Measurements from ENCODE around the gene ADRA2C. TPM values are rescaled to one million over a fixed set of nuclear protein-coding genes. Genes with fewer than 3 reads are reported as not detected.

ADRA2C gene
- total and polyA plus RNA-seq, 11 donors: 3.4 to 7.7 (median 5.0) TPM

DNA sequence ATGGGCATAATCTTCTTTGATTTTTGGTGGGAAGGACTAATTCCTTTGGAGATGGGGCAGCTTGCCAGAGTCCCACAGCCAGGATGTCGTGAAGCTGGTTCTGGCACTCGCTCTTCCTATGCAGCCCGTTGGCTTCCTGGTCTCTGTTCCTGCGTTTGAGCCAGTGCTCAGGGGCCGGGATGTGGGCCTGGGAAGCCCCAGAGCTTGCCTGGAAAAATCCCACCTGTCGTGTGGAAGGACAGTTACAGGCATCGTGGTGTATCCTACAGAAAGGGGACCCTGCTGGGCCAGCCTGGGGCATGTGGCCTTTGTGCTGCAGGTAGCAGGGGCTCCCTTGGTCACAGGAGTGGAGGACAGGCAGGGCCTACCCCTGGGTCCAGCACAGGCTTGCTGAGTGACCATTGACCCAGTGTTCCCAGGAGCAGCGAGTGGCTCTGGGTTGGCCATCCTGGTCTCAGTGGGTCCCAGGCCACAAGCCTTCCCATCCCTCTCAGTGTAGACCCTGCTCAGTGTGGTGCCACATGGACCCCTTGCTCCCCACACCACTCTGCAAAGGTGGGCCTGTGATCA lies 50.2 kb downstream of the ADRA2C start:
- Histone ChIP-seq H3K4me1 (no peaks in the 10 kb centered on the region), H3K27me3 (peaks cover 0 to 29% (median 0%) of the 10 kb centered on the region in 9 donors), H3K4me3 (no peak overlapping the region), H3K27ac (no peak overlapping the region), H3K36me3 (no peaks in the 10 kb centered on the region), H3K9me3 (peaks cover 0 to 4% (median 0%) of the 10 kb centered on the region in 12 donors)
- no peak for TF ChIP-seq POLR2A (IDR thresholded peaks at IDR 0.05)
- TF ChIP-seq, protein P1, sequence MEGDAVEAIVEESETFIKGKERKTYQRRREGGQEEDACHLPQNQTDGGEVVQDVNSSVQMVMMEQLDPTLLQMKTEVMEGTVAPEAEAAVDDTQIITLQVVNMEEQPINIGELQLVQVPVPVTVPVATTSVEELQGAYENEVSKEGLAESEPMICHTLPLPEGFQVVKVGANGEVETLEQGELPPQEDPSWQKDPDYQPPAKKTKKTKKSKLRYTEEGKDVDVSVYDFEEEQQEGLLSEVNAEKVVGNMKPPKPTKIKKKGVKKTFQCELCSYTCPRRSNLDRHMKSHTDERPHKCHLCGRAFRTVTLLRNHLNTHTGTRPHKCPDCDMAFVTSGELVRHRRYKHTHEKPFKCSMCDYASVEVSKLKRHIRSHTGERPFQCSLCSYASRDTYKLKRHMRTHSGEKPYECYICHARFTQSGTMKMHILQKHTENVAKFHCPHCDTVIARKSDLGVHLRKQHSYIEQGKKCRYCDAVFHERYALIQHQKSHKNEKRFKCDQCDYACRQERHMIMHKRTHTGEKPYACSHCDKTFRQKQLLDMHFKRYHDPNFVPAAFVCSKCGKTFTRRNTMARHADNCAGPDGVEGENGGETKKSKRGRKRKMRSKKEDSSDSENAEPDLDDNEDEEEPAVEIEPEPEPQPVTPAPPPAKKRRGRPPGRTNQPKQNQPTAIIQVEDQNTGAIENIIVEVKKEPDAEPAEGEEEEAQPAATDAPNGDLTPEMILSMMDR (IDR thresholded peaks at IDR 0.05): no peak
- WGBS, 4 donors: 57 to 77% (median 69%) methylated on average over 7 to 8 of the region's 8 CpGs
- ATAC-seq: no peak
- peak in 1 of 5 donors; percentile 40 for DNase-seq
- intact Hi-C loops (cut with DNase I): no loop called here

DNA sequence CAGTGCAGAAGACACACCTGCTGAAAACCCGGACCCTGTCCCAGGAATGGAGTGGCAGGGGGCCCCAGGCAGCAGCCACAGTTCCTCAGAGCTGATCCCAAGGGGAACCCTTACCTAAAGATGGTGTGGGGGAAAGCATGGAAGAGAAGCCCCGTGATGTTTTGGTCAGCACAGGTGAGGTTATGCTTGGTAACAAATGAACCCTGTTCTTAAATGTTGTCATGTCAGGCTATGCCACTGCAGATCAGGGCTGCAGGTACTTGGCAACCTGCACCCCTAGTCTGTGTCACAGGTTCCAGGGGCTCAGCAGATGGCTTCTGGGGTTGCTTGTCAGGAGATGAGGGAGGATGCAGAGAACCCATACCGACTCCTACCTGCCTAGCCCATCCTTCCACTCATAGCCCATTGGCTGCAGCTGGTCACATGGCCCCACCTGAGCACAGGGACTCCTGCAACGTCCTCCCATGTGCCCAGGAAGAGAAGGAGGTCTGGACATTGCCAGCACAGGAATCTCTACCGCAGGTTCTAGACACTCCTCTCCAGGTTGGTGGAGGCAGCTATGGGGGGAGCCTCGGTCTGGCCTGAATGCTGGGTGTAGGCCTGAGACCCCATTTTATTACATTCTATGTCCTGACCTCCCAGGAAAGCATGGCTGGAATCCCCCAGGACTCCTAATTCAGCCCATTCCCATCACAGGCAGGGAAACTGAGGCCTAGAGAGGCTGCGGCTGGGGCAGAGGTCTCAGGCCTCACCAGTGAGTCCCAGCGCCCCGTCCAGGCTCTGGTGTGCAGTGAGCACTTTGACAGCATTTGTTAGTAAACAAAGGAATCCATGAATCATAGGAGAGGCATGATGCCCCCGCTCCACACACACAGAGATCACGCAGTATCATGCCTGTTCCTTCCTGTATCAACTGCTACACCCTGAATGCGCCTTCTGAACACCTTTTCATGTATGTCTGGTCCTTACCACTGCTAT lies 51.1 kb downstream of the ADRA2C start:
- peaks cover 0 to 30% (median 0%) of the 10 kb centered on the region in 9 donors for H3K27me3 ChIP-seq
- DNase-seq (peak in 1 of 5 donors; percentile 20), ATAC-seq (no peak)
- peaks cover 0 to 3% (median 0%) of the 10 kb centered on the region in 12 donors for H3K4me1 ChIP-seq
- TF ChIP-seq, protein P1 (IDR thresholded peaks at IDR 0.05): no peak
- TF ChIP-seq POLR2A (IDR thresholded peaks at IDR 0.05): no peak
- intact Hi-C loops (cut with DNase I): no loop called here
- H3K9me3 ChIP-seq: peaks cover 0 to 4% (median 0%) of the 10 kb centered on the region in 12 donors
- no peak overlapping the region for H3K4me3 ChIP-seq
- no peaks in the 10 kb centered on the region for H3K36me3 ChIP-seq
- no peak overlapping the region for H3K27ac ChIP-seq
- WGBS, 4 donors: 81 to 92% (median 83%) methylated on average over 5 to 12 of the region's 12 CpGs

Other genes starting within 250 kb of the ADRA2C start
- 100 to 1,000 TPM; 221 to 389 (median 283) TPM for gene LRPAP1, start 234.0 kb upstream of the ADRA2C start, total RNA-seq
- 100 to 1,000 TPM; 105 to 322 TPM for gene LRPAP1, start 234.0 kb upstream of the ADRA2C start, polyA plus RNA-seq